HG02840 (cell line): ENCODE results near the gene SHISAL1.
"Not testable (repeated sequence)": the region's sequence is repeated elsewhere in the genome, so short reads cannot be mapped to it uniquely, and the experiment has no call there.

Source experiments
- ATAC-seq: cut with Tn5 transposase; IDR thresholded peaks from one replicate; pipeline ENCODE4 v1.9.1; 2021; ENCODE audit warnings: mild to moderate bottlenecking, moderate library complexity, moderate number of reproducible peaks; ENCODE audit not compliant: unreplicated experiment, low FRiP score

The SHISAL1 gene

GRCh38 chr22:44305888-44306287 is 6.9 kb downstream of the SHISAL1 start:
- no peak for ATAC-seq

- no peak for ATAC-seq
These were observed 7.3 kb downstream of the SHISAL1 start for GRCh38 chr22:44305455-44305854.

- no peak for ATAC-seq
These were observed 7.8 kb downstream of the SHISAL1 start for GRCh38 chr22:44304911-44305310.

GRCh38 chr22:44304354-44304753 is 8.4 kb downstream of the SHISAL1 start:
- ATAC-seq: no peak

GRCh38 chr22:44302363-44302762 is 10.4 kb downstream of the SHISAL1 start:
- ATAC-seq: not testable (repeated sequence)

- ATAC-seq: no peak
These were observed 11.7 kb downstream of the SHISAL1 start for GRCh38 chr22:44301039-44301438.

- ATAC-seq: no peak
These were observed 13.6 kb downstream of the SHISAL1 start for GRCh38 chr22:44299124-44299523.

GRCh38 chr22:44298406-44299091 is 14.2 kb downstream of the SHISAL1 start:
- no peak for ATAC-seq

GRCh38 chr22:44297470-44298061 is 15.2 kb downstream of the SHISAL1 start:
- no peak for ATAC-seq

- no peak for ATAC-seq
These were observed 17.3 kb downstream of the SHISAL1 start for GRCh38 chr22:44295406-44295805.

- ATAC-seq: no peak
These were observed 18.9 kb downstream of the SHISAL1 start for GRCh38 chr22:44293876-44294275.

GRCh38 chr22:44293034-44293433 is 19.7 kb downstream of the SHISAL1 start:
- ATAC-seq: no peak

GRCh38 chr22:44292521-44292920 is 20.2 kb downstream of the SHISAL1 start:
- ATAC-seq: no peak

- no peak for ATAC-seq
These were observed 20.9 kb downstream of the SHISAL1 start for GRCh38 chr22:44291674-44292360.

- ATAC-seq: no peak
These were observed 21.5 kb downstream of the SHISAL1 start for GRCh38 chr22:44291265-44291664.

GRCh38 chr22:44289414-44290171 is 23.2 kb downstream of the SHISAL1 start:
- no peak for ATAC-seq

- ATAC-seq: no peak
These were observed 23.8 kb downstream of the SHISAL1 start for GRCh38 chr22:44288913-44289312.

GRCh38 chr22:44287741-44288140 is 25.0 kb downstream of the SHISAL1 start:
- ATAC-seq: no peak

GRCh38 chr22:44287121-44287693 is 25.5 kb downstream of the SHISAL1 start:
- no peak for ATAC-seq

GRCh38 chr22:44286646-44287045 is 26.1 kb downstream of the SHISAL1 start:
- no peak for ATAC-seq

- no peak for ATAC-seq
These were observed 28.0 kb downstream of the SHISAL1 start for GRCh38 chr22:44284711-44285110.
